ENCODE data around the gene PRKCE.
A peak's percentile ranks its signal among the peaks of the same experiment; 100 is the strongest.

- TF ChIP-seq POLR2A (IDR thresholded peaks at IDR 0.05; ENCODE audit: low read depth, low read length) (no peak), CTCF (IDR thresholded peaks at IDR 0.05; ENCODE audit: extremely low read depth in 1 of 2, insufficient read depth in 1 of 2, low read depth in 1 of 2, low read length in 2 of 2) (no peak), GATA2 (IDR thresholded peaks at IDR 0.05; ENCODE audit: insufficient read depth, insufficient read length, low read depth, low read length) (no peak), POLR2AphosphoS5 (IDR thresholded peaks at IDR 0.05; ENCODE audit: insufficient read depth, low read depth, low read length) (no peak), JUN (IDR thresholded peaks at IDR 0.05; ENCODE audit: borderline replicate concordance, insufficient read depth, insufficient read length, low read depth) (peak; percentile 53), EZH2 (IDR thresholded peaks at IDR 0.05; ENCODE audit: borderline replicate concordance, low read depth, low read length, severe bottlenecking) (no peak)
Measured at GRCh38 chr2:45944074-45944473, 292.6 kb downstream of the PRKCE start.
